Measurements from ENCODE around the gene CHTF18.

The CHTF18 gene

GRCh38 chr16:794091-794822 lies 5.8 kb downstream of the CHTF18 start:
- DNase-seq (ENCODE audit: low spot score in 2 of 2) (no peak), ATAC-seq (replicated peaks; ENCODE audit: extremely low read depth, poor library complexity, severe bottlenecking) (no peak)
- peaks cover 5% of the 10 kb centered on the region for H3K36me3 Mint-ChIP-seq (ENCODE audit: insufficient read depth)
- H3K9me3 Mint-ChIP-seq, result no peaks in the 10 kb centered on the region
- H3K27ac Mint-ChIP-seq (ENCODE audit: low read depth), result no peak overlapping the region
- H3K4me3 Mint-ChIP-seq, result no peak overlapping the region
- H3K4me1 Mint-ChIP-seq, result peaks cover 7% of the 10 kb centered on the region
- no peaks in the 10 kb centered on the region for H3K27me3 Mint-ChIP-seq

DNA sequence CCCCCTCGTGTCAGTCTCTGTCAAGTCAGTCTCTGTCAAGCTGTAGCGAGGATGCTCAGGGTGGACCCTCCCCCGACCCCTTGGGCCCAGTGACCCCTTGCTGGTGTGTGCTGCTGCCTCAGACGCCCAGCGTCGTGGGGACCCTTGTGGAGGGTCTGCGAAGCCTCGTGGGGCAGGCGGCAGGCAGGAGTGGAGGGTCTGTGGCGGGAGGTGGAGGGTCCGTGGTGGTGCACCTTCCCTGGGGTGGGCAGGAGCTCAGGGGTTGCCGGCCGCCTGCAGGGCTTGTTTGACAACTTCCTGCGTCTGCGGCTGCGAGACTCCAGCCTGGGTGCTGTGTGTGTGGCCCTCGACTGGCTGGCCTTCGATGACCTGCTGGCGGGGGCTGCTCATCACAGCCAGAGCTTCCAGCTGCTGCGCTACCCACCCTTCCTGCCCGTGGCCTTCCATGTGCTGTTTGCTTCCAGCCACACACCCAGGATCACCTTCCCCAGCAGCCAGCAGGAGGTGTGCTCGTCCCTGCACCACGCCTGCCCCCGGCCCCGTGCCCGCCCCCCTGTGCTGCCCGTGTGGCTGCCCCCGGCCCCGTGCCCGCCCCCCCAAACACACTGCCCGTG lies 6.5 kb downstream of the CHTF18 start:
- DNase-seq (ENCODE audit: low spot score in 2 of 2) (no peak), ATAC-seq (replicated peaks; ENCODE audit: extremely low read depth, poor library complexity, severe bottlenecking) (no peak)
- Mint-ChIP-seq H3K27me3 (no peaks in the 10 kb centered on the region), H3K4me1 (peaks cover 7% of the 10 kb centered on the region), H3K27ac (ENCODE audit: low read depth) (no peak overlapping the region), H3K4me3 (no peak overlapping the region), H3K9me3 (no peaks in the 10 kb centered on the region), H3K36me3 (ENCODE audit: insufficient read depth) (peaks cover 4% of the 10 kb centered on the region)

DNA sequence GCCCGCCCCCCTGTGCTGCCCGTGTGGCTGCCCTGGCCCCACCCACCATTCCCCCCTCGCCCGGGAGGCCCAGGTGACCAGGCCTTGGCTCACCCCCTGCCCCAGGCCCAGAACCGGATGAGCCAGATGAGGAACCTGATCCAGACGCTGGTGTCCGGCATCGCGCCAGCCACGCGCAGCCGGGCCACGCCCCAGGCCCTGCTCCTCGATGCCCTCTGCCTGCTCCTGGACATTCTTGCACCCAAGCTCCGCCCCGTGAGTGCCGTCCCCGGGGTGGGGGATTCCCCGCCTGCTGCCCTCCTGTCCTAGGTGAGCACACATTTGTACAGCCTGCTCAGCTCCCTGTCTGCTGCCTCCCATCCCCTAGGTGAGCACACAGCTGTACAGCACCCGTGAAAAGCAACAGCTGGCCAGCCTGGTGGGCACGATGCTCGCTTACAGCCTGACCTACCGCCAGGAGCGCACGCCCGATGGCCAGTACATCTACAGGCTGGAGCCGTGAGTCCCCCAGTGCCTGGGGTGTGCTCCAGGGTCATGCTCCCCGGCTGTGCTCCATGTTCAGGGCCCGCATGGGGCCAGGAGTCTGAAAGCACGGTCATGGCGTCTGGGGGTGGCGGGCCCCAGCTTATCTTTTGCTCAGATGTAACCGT lies 7.3 kb downstream of the CHTF18 start:
- ATAC-seq (replicated peaks; ENCODE audit: extremely low read depth, poor library complexity, severe bottlenecking) (no peak), DNase-seq (ENCODE audit: low spot score in 2 of 2) (no peak)
- H3K9me3 Mint-ChIP-seq, result no peaks in the 10 kb centered on the region
- H3K27ac Mint-ChIP-seq (ENCODE audit: low read depth), result no peak overlapping the region
- peaks cover 4% of the 10 kb centered on the region for H3K36me3 Mint-ChIP-seq (ENCODE audit: insufficient read depth)
- H3K4me3 Mint-ChIP-seq, result no peak overlapping the region
- peaks cover 7% of the 10 kb centered on the region for H3K4me1 Mint-ChIP-seq
- H3K27me3 Mint-ChIP-seq, result no peaks in the 10 kb centered on the region

- peaks cover 2% of the 10 kb centered on the region for H3K4me1 Mint-ChIP-seq
- ATAC-seq (replicated peaks; ENCODE audit: extremely low read depth, poor library complexity, severe bottlenecking), result no peak
- no peaks in the 10 kb centered on the region for H3K27me3 Mint-ChIP-seq
- no peaks in the 10 kb centered on the region for H3K9me3 Mint-ChIP-seq
- peaks cover under 1% of the 10 kb centered on the region for H3K36me3 Mint-ChIP-seq (ENCODE audit: insufficient read depth)
- H3K27ac Mint-ChIP-seq (ENCODE audit: low read depth), result no peak overlapping the region
- no peak overlapping the region for H3K4me3 Mint-ChIP-seq
- DNase-seq (ENCODE audit: low spot score in 2 of 2), result no peak
Measured at GRCh38 chr16:796296-797119, 8.1 kb downstream of the CHTF18 start.

DNA sequence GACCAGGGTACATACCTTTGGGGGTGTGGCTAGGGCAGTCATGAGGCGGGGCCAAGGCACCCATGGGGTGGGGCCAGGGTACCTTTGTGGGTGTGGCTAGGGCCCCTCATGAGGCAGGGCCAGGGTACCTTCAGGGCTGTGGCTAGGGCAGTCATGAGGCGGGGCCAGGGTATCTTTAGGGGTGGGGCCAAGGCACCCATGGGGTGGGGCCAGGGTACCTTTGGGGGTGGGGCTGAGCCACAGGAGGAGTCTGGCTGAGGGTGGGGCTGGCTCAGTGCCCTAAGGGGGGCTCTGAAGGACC lies 8.7 kb downstream of the CHTF18 start:
- peaks cover 2% of the 10 kb centered on the region for H3K27me3 Mint-ChIP-seq
- no peaks in the 10 kb centered on the region for H3K36me3 Mint-ChIP-seq (ENCODE audit: insufficient read depth)
- DNase-seq (ENCODE audit: low spot score in 2 of 2) (no peak), ATAC-seq (replicated peaks; ENCODE audit: extremely low read depth, poor library complexity, severe bottlenecking) (no peak)
- H3K9me3 Mint-ChIP-seq, result no peaks in the 10 kb centered on the region
- H3K4me3 Mint-ChIP-seq, result no peak overlapping the region
- no peak overlapping the region for H3K27ac Mint-ChIP-seq (ENCODE audit: low read depth)
- no peaks in the 10 kb centered on the region for H3K4me1 Mint-ChIP-seq

- Mint-ChIP-seq H3K36me3 (ENCODE audit: insufficient read depth) (no peaks in the 10 kb centered on the region), H3K4me3 (no peak overlapping the region), H3K27ac (ENCODE audit: low read depth) (no peak overlapping the region), H3K27me3 (peaks cover 8% of the 10 kb centered on the region), H3K4me1 (no peaks in the 10 kb centered on the region), H3K9me3 (no peaks in the 10 kb centered on the region)
- ATAC-seq (replicated peaks; ENCODE audit: extremely low read depth, poor library complexity, severe bottlenecking) (no peak), DNase-seq (ENCODE audit: low spot score in 2 of 2) (no peak)
Measured at GRCh38 chr16:797686-798085, 9.3 kb downstream of the CHTF18 start.

DNA sequence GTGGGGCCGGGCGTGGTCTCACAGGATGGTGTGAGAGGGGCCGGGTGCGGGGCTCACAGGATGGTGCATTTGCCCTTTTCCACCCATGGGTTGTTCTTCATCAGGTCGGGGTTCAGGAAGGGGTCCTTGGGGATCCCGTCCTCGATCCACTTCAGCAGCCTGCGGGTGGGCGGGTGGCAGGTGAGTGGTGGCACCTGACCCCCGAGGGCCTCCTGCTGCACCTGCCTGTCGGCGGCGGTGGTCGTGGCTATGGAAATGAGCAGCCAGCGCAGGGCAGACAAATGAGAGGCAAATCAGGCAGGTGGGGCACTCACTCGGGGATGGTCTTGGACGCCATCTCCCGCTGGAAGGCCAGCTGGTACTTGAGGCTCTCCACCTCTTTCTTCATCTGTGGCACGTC lies 10.2 kb downstream of the CHTF18 start:
- Mint-ChIP-seq H3K4me3 (no peak overlapping the region), H3K27me3 (peaks cover 9% of the 10 kb centered on the region), H3K9me3 (no peaks in the 10 kb centered on the region), H3K4me1 (no peaks in the 10 kb centered on the region), H3K36me3 (ENCODE audit: insufficient read depth) (no peaks in the 10 kb centered on the region), H3K27ac (ENCODE audit: low read depth) (no peak overlapping the region)
- no peak for DNase-seq (ENCODE audit: low spot score in 2 of 2)
- no peak for ATAC-seq (replicated peaks; ENCODE audit: extremely low read depth, poor library complexity, severe bottlenecking)

DNA sequence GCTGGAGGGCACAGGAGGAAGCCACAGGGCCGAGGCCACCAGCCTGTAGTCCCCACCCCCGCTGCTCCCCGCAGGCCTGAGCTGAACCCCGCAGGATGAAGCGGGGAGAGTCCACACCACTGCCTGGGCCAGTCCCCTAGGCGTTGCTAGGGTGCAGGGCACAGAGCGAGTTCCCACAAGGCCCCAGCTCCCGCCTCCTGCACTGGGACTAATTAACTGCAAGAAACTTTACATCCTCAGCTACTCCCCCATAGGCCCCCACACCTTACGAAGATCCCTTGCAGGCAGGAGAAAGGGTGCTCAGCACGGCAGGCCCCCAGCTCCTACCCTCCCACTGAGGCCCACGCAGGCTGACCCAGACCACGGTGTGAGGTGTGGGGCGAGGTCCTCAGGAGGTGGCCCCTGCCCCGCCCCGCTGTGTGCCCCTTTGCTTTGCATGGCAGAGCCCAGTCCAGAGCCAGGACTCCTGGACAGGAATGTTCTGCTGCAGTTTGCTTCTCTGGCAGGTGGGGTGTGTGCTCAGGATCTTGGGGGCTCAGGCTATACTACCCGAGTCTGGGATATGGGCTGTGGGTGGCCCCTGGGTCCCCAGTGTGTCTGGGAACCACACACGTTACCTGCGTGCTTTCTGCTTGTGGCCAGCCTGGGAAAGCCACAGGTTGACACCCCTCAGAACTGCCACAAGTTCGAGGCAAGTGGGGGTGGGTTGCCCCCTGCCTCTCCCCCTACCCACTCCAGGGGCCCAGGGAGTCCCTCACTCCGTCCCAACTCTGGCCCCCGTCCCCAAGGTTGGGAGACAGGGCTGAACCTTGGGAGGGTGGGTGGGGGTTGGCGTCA lies 10.9 kb downstream of the CHTF18 start:
- H3K36me3 Mint-ChIP-seq (ENCODE audit: insufficient read depth), result no peaks in the 10 kb centered on the region
- ATAC-seq (replicated peaks; ENCODE audit: extremely low read depth, poor library complexity, severe bottlenecking), result no peak

GRCh38 chr16:799948-800833 lies 11.8 kb downstream of the CHTF18 start, which contains the start of gene GNG13:
Gene GNG13, minus strand, starts transcription at chr16:800734. Its CDS starts 1,657 bp downstream, at chr16:799077.
- DNase-seq (ENCODE audit: low spot score in 2 of 2), result no peak
- ATAC-seq (replicated peaks; ENCODE audit: extremely low read depth, poor library complexity, severe bottlenecking), result no peak
- Mint-ChIP-seq H3K4me1 (no peaks in the 10 kb centered on the region), H3K27me3 (peaks cover 9% of the 10 kb centered on the region), H3K27ac (ENCODE audit: low read depth) (no peak within 1 kb of the TSS), H3K36me3 (ENCODE audit: insufficient read depth) (no peaks in the 10 kb centered on the region), H3K4me3 (no peak within 1 kb of the TSS), H3K9me3 (no peaks in the 10 kb centered on the region)

More for the DNA sequence above, 10.9 kb downstream of the CHTF18 start:
- Mint-ChIP-seq H3K27ac (ENCODE audit: low read depth) (no peak overlapping the region), H3K4me3 (no peak overlapping the region), H3K9me3 (no peaks in the 10 kb centered on the region), H3K27me3 (peaks cover 9% of the 10 kb centered on the region), H3K4me1 (no peaks in the 10 kb centered on the region)
- no peak for DNase-seq (ENCODE audit: low spot score in 2 of 2)

DNA sequence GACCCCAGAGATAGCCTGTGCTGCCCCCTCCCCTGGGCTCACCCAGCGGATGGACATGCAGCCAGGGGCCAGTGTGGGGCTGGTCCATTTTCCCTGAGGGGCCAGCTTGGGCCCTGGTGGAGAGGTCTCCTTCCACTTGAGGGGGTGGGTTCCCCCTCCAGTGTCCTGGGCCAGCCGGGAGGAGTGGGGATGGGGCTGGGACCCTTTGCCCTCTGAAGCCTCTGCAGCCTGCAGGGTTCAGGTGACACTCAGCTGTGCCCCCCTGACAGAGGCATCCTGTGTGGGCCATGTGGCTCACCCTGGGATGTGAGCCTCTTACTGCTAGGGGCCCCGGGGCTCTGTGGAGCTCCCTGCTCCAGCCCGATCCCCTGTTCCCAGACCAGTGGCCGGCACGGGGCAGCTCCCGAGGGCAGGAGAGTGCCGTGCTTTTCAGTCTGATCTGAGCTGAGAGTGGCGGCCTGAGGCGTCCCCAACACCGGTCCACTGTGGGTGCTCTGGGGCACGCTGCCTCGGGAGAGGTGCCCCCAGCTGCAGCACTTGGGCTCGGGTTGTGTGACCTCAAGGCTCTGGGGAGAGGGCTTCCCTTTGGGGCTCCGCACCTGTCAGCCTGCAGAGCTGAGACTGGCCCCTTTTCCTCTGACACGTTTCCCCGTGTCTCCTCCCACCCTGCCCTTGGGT lies 12.6 kb downstream of the CHTF18 start:
- ATAC-seq (replicated peaks; ENCODE audit: extremely low read depth, poor library complexity, severe bottlenecking), result no peak
- no peaks in the 10 kb centered on the region for H3K9me3 Mint-ChIP-seq
- peaks cover 9% of the 10 kb centered on the region for H3K27me3 Mint-ChIP-seq
- H3K4me1 Mint-ChIP-seq, result no peaks in the 10 kb centered on the region
- no peak for DNase-seq (ENCODE audit: low spot score in 2 of 2)
- no peaks in the 10 kb centered on the region for H3K36me3 Mint-ChIP-seq (ENCODE audit: insufficient read depth)
- H3K27ac Mint-ChIP-seq (ENCODE audit: low read depth), result no peak overlapping the region
- H3K4me3 Mint-ChIP-seq, result no peak overlapping the region
